ENCODE measurements around the gene SRSF1. TPM values are rescaled to one million over a fixed set of nuclear protein-coding genes. Genes with fewer than 3 reads are reported as not detected.
A peak's percentile ranks its signal among the peaks of the same experiment; 100 is the strongest.
"Not testable (repeated sequence)": the region's sequence is repeated elsewhere in the genome, so short reads cannot be mapped to it uniquely, and the experiment has no call there.

SRSF1 gene, protein sequence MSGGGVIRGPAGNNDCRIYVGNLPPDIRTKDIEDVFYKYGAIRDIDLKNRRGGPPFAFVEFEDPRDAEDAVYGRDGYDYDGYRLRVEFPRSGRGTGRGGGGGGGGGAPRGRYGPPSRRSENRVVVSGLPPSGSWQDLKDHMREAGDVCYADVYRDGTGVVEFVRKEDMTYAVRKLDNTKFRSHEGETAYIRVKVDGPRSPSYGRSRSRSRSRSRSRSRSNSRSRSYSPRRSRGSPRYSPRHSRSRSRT
- 348 and 471 TPM in 2 replicates for total RNA-seq

DNA sequence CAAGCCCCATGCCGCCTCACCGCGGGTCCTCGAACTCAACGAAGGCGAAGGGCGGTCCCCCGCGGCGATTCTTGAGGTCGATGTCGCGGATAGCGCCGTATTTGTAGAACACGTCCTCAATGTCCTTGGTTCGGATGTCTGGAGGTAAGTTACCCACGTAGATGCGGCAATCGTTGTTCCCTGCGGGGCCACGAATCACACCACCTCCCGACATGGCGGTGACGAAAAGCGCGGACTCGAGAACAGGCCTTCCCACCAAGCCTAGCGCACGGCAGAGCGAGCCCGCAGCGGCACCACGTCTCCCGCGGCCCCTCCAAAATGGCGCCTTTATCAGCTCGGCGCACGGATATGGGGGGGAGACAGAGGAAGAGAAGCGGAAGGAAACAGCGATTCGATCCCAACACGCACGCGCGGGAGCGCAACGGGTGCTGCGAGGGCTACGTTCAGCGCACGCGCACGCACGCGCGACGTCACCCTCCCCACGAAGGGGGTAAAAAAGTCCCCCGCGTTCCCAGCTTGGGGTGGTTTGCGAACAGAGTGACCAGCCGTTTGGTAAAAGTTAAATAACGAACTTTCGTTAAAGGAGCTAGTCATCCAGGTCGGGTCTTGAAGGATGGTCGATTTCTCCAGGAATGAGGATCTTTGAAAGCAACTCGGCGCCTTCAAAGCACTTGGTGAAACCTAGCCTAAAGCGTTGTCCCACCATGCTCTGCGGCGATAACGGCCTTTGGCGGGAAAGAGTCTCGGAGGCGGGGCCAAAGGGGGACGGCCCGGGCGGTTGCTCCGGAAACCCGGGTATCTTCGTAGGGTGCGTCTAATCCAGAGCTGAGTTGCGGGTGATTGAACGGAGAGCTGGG is at the start of gene SRSF1:
SRSF1 (minus strand) TSS at position 323 of the 857 bp plus-strand sequence; CDS start at position 214, 109 bp downstream.
- peak; percentile 89 for DNase-seq (ENCODE audit: low read depth)

DNA sequence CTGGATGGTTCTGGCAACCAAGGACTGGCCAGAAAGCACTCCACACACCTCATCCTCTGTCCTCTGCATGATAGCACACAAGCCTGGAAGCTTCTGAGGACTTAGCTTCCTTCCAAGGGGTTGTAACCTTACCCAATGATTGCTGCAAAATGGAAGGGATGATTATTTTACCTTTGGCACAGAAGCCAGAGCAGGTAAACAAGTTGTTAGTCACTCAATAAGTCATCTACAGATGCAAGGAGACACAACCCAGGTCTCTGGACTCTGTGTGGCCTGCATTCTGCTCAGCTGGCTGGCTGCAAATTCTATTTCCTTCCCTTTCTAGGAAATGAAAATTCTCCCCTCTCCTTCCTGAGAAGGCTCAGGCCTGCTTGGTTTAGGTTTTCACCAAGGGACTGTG is 49.4 kb upstream of the SRSF1 start:
- DNase-seq (ENCODE audit: low read depth) = no peak

DNA sequence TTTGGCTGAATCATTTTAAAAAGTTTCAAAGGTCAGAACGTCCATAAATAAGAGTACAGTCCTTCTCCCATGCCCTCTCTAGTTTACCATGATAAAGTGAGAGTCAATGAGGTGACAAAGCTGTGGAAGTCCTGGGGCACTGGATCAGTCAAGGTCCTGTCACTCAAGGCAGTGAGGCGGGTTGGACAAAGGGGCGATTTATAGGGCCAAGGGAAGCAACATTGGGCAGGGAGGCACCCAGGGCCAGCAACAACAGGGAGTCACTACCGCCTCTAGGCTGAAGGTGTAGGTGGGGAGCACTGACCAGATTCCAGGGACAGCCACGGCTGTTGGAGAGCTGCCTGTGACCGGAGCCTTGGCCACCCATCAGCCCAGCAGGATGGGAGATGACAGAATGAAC is 47.6 kb upstream of the SRSF1 start:
- DNase-seq (ENCODE audit: low read depth) = no peak

DNA sequence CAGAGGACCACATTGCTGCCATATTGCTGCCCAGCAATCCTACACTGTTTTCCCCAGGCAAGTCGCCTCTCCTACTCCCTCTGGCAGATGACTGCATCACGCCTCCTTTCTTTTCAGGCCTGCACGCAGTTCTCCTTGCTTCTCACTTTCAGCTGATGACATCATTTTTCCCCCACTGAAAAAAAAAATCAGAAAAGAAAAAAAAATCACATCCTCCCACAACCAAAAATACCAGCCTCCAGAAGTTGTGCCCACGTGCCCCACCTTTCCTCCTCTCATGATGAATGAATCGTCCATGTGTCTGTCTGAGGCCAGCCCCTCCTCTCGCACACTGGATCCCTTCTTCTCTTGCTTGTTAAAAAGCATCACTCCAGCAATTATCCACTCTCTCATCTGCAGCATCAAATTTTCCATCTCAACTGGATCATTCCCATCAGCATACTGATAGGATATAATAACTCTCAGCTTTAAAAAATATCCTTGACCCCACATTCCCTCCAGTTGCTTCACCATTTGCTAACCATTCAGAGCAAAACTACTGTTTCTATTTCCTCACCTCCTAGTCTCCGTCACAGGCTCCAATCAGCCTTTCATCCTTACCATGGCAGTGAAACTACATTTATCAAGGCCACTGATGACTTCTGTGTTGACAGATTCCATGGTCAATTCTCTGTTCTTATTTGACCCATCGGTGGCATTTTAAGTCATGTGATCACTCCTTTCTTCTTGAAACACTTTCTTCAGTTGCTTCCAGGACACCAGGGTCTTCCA is 46.1 kb upstream of the SRSF1 start:
- DNase-seq (ENCODE audit: low read depth) = no peak

DNA sequence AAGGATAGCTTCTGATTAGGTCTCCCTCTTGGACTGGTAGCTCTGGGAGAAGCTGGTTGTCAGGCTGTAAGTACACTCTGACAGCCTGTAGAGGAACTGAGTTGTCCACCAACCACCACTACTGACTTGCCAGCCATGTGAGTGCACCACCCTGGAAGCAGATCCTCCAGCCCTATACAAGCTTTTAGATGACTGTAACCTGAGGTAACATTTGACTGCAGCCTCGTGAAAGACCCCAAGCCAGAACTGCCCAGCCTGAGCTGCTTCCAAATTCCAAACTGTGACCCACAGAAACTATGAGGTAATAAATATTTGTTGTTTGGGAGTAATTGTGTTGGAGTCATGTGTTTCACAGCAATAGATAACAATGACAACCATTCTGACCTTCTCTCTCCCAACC is 45.4 kb upstream of the SRSF1 start:
- no peak for DNase-seq (ENCODE audit: low read depth)

DNA sequence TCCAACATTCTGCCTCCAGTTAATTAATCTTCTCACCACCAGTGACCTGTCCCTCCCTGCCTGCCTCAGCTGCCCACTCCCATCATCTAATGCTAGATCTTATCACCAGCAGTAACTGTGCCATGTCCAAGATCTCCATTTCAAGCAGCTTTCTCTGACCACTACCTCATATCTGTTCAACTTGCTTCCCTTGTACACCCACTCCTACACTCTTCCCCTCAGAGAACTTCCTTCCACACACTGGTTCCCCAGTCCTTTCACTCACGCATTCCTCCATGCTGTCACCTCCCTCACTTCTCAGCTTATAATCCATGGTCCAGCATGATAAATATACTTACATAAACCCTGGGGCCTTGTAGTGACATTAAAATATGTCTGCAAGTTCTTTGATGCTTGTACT is 44.4 kb upstream of the SRSF1 start:
- no peak for DNase-seq (ENCODE audit: low read depth)

DNA sequence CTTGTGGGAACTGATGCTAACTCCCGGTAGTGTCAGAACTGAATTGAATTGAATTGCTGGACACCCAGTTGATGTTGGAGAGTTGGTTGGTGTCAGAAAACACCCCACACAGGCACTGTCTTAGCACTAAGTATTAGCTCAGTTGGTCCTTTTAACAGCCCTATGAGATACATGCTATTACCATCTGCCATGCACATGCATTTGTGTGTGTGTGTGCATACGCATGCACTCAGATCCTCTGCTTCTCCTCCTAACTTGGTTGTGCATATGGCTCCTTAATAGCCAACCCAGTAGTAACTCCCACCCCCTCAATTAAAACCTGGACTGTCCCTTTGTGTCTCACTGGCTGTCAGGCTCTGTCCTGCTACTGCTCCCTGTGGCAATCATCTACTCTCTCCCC is 43.9 kb upstream of the SRSF1 start:
- DNase-seq (ENCODE audit: low read depth) = no peak

DNA sequence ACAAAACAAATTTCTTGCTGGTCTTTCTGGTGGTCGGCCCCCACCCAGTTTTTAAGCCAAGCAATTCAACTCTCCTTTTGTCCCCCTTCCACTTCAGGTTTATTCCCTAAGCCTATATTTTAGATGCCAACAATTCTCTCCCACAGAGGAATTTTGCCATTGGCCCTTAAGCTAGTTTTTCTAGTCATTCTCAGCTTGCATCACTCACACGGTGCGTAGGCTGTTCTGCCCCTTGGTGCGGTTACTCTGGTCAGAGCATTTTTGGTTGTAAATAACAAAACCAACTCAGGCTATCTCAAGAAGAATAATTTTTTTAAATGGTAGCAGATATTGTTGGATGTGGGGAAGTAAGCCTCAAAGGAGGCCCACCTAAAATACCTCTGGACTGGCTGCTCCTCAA is 42.5 kb upstream of the SRSF1 start:
- no peak for DNase-seq (ENCODE audit: low read depth)

DNA sequence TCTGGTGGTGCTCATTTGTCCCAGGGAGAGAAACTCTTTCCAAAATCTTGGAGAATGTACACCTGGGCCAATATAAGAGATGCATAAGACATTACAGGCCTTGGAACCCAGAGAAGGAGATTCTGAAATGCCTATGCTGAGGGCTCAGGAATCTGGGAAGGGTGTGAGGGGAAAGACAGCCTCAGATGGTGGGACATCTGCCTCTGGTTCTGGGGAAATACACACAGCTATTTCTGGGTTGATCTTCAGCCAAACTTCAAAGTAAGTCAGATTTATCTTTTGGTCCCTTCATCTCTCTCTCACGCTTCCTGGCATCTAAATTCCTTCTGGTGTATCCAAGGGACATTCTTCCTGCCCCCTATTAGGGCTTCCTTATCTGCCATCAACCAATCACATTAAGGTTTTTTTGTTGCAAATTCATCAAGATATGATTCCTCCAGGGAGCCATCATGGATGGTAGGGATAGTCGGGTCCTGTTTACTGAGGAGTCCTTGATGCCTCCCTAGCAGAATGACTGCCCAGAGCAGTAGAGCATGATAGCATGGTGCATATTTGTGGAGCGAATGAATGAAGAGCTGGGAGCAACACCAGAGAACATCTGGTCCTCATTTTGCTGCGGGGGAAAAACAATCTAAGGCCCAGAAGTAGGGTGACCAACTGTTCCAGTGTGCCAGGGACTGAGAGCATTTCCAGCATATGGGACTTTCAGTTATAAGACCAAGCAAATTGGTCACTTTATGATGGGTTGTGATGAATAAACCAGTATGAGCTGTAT is 40.5 kb upstream of the SRSF1 start:
- DNase-seq (ENCODE audit: low read depth) = no peak

DNA sequence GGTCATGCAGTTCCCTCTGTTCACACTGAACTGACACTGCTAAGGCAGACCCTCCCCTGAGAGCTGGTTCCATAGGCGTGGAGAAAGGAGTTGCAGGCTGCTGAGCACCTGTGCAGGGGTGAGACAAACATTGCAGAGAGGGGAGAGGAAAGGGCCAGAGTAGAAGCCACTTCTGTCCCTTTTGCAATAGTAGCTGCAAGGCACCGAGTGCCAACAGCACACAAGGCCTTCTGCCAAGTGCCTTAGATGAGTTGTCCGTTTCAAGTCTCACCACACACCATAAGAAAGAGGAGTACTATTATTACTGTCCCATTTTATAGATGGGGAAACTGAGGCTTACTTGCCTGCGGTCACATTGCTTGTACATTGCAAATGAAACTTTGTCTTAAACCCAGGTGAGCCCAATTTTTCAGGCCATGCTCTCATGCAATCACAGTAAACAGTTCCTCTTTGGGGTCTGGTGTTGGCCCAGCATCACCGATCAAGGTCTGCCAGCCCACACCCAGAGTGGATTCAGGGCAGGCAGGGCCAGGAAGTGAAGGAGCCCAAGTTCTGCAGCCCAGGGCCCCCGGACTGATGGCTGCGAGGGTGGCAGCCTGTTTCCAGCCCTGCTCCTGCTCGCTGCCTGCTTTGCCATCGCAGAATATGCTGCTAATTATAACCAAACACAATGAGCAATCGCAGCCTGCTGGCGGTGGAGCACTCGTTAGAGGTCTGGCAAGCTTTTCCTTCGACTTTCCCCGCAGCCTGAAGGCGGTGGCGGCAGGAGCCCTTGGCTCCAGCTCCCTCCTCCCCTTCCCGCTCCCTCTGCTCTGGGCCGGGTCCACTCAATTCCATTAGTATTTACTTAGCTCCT is 39.4 kb upstream of the SRSF1 start:
- no peak for DNase-seq (ENCODE audit: low read depth)

DNA sequence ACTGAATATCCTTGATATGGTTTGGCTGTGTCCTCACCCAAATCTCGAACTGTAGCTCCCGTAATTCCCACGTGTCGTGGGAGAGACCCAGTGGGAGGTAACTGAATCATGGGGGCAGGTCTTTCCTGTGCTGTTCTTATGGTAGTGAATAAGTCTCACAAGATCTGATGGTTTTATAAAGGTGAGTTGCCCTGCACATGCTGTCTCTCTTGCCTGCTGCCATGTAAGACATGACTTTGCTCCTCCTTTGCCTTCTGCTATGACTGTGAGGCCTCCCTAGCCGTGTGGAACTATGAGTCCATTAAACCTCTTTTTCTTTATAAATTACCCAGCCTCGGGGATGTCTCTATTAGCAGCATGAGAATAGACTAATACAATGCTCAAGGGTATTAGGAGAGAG is 37.2 kb upstream of the SRSF1 start:
- DNase-seq (ENCODE audit: low read depth) = not testable (repeated sequence)

DNA sequence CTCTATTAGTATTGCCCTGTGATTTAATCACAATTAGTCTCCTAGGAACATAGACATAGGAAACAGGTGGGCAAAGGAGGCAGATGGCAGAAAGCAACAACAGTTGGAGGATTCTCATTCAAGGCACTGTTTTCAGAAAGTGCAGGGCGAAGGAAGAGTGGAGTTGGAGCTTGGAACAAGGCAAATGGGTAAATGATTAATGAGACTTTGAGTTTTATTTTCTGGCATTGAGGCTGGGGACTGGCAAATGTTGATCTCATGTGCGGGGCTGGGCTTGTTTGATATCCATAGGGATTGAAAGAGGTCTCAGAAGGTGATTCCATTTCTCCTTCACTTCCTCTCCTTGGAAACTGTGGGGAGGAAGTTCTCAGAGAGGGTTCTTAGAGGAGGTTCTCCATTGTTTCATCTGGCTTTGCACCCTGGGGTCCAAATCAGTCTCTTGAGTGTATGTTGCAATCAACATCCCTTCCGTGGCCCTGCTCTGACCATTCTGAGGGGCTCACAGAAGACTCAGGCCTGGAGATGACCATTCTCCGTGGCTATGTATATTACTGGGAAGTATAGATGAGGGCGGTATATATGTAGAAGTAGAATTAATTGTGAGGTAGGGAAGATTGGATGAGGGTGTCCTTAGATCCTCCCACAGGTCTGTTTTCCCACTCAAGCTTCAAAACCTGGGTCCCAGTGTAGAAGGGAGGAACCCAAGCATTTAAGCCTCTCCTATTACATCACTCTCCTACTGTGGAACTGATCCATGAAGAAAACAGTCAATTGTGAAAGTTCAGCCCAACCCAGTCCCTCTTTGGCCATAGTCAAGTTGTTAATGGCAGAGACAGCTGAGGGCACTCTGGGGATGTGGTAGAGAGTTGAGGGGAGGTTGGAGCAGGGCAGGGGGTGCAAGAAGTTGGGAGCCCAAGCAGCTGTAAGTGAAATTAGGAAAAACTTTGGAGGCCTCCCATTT is 36.5 kb upstream of the SRSF1 start:
- peak; percentile 2 for DNase-seq (ENCODE audit: low read depth)

DNA sequence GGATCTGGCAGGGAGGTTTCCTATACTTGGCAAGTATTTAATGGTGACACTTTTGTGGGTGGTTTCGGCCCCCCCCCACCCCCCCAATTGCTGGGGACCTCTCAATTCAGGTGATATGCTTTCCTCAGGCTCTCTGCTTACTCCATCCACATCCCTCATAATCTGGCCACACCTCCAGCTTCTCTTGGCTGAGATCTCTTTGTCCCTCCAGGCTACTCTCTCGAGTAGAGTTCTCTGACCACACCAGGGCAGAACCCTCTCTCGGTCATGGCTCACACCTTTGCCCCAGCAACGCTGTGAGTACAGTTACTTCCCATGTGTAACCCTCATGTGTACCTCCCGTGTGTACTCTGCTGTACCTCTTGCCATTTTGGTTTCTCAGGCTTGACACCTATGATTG is 34.1 kb upstream of the SRSF1 start:
- DNase-seq (ENCODE audit: low read depth) = no peak

DNA sequence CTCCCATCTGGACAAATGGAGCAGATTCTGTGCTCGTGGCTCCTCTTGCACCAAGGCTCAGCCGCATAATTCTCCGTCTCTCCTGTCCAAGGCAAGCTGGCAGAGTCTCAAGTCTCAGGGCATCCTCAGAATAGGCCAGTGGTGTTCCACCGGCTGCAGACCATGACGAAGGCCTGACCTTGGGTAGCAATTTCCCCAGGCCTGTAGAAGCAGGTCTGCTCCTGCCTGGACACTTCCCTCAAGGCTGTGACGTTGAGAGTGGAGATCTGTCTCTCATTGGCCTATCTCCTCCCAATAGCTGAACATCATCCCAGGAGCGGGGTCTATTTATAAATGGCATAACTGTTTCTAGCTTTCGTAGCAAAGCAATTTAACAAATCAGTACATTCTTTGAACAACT is 33.3 kb upstream of the SRSF1 start:
- DNase-seq (ENCODE audit: low read depth) = no peak

DNA sequence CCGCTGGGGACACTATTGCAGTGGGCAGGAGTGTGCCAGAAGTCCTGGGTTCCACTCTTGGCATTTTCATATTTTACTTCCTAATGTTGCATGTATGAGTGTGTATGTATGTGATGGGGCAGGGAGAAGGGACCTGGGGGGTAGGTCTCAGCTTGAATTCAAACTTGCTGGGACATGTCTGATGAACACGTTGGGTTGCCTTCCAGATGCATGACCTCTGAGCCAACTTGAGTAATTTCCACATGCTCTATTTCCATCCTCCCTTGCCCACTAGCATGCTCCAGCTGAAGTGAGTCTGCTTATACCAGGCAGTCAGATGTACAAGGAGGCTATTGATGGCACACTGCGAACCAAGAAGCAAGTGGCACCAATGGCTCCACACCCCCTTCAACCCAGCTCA is 32.9 kb upstream of the SRSF1 start:
- no peak for DNase-seq (ENCODE audit: low read depth)

DNA sequence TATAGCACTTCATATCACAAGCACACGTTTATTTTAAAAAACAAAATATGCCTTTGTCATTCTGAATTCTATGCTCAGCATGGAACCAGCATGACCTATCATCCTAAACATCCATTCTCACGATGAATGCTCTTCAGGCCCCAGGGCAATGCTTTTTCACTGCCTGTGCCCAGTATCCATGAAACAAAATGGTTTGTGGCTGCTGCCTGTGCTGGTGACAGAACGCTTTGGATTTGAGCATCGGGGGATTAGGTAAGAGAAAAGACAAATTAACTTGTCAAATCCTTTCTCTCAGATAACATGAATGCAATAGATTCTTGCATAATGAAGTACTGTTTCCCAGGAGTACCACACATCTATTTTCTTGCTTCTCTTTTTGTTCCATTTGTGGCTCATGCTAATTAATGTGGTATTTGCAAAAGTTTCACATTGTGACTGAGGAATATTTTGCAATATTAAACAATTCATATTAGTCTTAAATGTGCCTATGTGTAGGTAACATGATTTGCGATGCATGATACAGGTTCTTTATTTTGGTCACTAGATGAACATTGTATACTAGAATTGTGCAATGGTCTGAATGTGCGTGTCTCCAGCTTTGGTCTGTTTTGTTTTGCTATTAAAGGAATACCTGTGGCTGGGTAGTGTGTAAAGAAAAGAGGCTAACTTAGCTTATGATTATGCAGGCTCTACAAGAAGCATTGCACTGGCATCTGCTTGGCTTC is 25.8 kb upstream of the SRSF1 start:
- DNase-seq (ENCODE audit: low read depth) = no peak

DNA sequence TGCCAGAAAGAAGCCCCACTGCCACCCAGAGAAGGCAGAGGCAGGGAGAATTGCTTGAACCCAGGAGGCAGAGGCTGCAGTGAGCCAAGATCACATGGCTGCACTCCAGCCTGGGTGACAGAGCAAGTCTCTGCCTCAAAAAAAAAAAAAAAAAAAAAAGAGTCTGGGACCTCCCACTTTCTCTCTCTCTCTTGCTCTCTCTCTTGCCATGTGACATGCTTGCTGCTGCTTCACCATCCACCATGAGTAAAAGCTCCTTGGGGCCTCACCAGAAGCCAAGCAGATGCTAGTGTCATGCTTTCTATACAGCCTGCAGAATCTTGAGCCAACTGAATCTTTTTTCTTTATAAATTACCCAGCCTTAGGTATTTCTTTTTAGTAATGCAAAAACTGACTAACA is 21.5 kb upstream of the SRSF1 start:
- DNase-seq (ENCODE audit: low read depth) = no peak

DNA sequence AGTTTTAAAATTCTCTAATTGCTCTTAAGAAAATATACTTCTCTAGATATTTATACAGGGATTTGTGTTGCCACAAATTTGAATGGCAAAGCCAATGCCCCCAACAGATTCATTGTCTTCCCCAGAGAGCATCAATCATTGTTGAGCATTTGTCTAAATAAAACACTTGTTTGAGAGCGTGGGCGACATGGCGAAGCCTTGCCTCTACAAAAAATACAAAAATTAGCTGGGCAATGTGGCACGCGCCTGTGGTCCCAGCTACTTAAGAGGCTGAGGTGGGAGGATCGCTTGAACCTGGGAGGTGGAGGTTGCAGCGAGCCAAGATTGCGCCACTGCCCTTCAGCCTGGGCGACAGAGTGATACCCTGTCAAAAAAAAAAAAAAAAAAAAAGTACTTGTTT is 13.4 kb upstream of the SRSF1 start:
- DNase-seq (ENCODE audit: low read depth) = no peak

DNA sequence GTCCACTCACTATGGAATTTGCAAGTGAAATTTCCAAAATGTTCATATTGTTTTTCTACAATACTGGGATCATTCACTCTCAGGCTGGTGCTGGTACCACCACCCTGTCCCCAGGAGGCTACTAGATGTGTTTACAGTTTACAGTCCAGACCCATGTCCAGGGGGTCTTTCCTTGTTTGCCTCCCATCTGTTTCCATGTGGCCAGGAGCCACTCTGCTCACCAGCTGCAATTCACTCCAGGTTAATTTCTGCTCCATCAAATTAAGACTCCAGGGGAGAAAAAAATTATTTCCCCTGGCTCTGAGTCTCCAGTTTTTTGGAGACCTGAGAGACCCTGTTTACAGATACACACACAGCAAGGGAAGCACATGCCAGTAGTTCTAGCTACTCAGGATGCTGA is 12.5 kb upstream of the SRSF1 start:
- DNase-seq (ENCODE audit: low read depth) = no peak
